HG03457 (cell line): Measurements from ENCODE around the gene PSEN2.

Experiments used
- ATAC-seq: cut with Tn5 transposase; IDR thresholded peaks from one replicate; pipeline ENCODE4 v1.9.1; 2021; ENCODE audit warnings: moderate number of reproducible peaks; ENCODE audit not compliant: unreplicated experiment

The PSEN2 gene

GRCh38 chr1:226863446-226863845, 7.0 kb upstream of the PSEN2 start:
- ATAC-seq, result no peak

- no peak for ATAC-seq
These were observed 6.1 kb upstream of the PSEN2 start for GRCh38 chr1:226864311-226864710.

- no peak for ATAC-seq
These were observed 4.8 kb upstream of the PSEN2 start for GRCh38 chr1:226865590-226865989.

- ATAC-seq, result no peak
These were observed 2.9 kb upstream of the PSEN2 start for GRCh38 chr1:226867461-226868054.

GRCh38 chr1:226868726-226869125, 1.7 kb upstream of the PSEN2 start:
- ATAC-seq, result no peak

- no peak for ATAC-seq
These were observed 403 bp upstream of the PSEN2 start for GRCh38 chr1:226870026-226870400.

- ATAC-seq, result no peak
These were observed 1.4 kb downstream of the PSEN2 start for GRCh38 chr1:226871636-226872327.

- no peak for ATAC-seq
These were observed 2.0 kb downstream of the PSEN2 start for GRCh38 chr1:226872437-226872836.

GRCh38 chr1:226873771-226874578, 3.6 kb downstream of the PSEN2 start:
- ATAC-seq, result no peak

- no peak for ATAC-seq
These were observed 4.4 kb downstream of the PSEN2 start for GRCh38 chr1:226874579-226875425.

- ATAC-seq, result no peak
These were observed 5.4 kb downstream of the PSEN2 start for GRCh38 chr1:226875641-226876295.

- no peak for ATAC-seq
These were observed 7.3 kb downstream of the PSEN2 start for GRCh38 chr1:226877669-226878068.

- no peak for ATAC-seq
These were observed 10.2 kb downstream of the PSEN2 start for GRCh38 chr1:226880372-226881287.

GRCh38 chr1:226881515-226882185, 11.2 kb downstream of the PSEN2 start:
- ATAC-seq, result no peak

- ATAC-seq, result no peak
These were observed 11.8 kb downstream of the PSEN2 start for GRCh38 chr1:226882187-226882586.

- peak; percentile 95 for ATAC-seq
These were observed 12.4 kb downstream of the PSEN2 start for GRCh38 chr1:226882631-226883409.

GRCh38 chr1:226883630-226884029, 13.2 kb downstream of the PSEN2 start:
- no peak for ATAC-seq

- no peak for ATAC-seq
These were observed 13.8 kb downstream of the PSEN2 start for GRCh38 chr1:226884116-226884625.
